Stimulated activated CD8-positive, alpha-beta memory T cell treated with anti-CD3 and anti-CD28 coated beads, Interleukin-7, amount 100 ng/mL, for 24 hours (primary cell): ENCODE data around the gene ANKRD36C.
"Not testable (repeated sequence)": the region's sequence is repeated elsewhere in the genome, so short reads cannot be mapped to it uniquely, and the experiment has no call there.

Experiments
- DNase-seq: peaks from one replicate; pipeline ENCODE4 v3.0.0-alpha.2; 2020; ENCODE audit warnings: low read depth

The ANKRD36C gene

DNA sequence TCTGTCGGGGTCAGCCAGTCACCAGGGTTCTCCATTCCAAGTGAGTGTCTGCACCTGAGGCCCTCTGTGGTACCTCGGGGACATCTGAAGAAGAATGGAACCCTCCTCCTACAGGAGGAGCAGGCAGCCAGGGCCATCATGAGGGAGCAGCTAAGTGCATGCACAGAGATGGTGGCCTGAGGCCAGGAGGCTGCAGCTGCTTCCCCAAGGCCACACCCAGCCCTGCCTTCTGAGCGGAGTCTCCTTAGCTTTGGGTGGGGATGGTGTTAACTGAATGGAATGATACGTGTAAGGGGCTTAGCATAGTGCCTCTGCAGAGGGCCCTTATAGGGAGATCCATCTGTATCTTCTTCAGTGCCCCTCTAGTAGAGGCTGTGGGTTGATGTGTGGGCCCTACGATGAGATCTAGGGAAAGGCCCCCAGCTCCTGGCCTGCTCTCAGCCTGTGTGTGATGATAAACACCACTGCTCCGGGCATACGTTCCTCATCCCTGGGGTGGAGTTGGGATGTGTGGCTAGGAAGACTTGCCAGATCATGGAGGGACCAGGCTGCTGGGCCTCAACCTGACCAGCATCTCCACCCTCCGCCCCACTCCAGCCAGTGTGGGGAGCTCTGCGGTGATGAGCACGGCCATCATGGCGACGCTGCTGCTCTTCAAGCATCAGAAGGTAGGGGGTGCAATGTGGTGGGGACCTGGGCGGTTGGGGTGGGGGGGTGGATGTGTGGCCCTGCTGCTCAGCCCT, 192.3 kb downstream of the ANKRD36C start:
- DNase-seq = not testable (repeated sequence)

DNA sequence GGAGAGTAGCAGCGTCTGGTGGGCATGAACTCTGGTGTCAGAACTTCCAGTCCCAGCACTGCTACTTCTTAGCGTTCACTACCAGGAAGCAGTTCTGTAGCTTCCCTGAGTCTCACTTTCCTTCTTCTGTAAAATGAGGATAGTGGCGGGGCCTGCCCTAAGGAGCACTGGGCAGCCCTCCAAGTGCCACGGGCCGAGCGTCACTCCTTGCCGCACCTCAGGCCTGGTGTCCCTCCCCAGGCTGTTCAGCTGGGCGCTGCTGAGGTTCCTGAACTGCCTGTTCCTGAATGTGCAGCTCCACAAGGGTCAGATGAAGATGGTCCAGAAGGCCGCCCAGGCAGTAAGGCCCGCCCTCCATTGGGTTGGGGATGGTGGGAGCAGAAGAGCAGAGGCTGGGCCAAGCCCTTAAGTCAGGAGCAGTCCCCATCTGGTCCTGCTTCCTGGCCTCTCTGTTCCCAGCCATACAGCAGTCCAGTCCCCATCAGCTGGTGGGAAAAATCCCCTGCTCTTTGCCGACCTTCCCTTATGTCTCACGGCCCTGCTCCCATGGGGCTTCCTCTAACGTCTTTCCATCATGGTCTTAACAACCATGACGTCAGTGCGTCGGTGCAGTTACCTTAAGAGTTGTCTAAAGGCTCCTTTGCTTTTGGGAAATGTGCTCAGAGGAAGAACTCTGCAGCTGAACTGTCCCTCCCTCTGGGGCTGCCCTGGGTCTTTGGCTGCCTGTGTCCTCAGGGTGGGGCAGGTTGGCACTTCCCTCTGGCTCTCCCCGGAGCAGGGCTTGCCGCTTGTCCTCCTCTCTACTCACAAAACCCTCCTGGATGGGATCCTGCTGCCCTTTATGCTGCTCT, 195.2 kb downstream of the ANKRD36C start:
- not testable (repeated sequence) for DNase-seq

DNA sequence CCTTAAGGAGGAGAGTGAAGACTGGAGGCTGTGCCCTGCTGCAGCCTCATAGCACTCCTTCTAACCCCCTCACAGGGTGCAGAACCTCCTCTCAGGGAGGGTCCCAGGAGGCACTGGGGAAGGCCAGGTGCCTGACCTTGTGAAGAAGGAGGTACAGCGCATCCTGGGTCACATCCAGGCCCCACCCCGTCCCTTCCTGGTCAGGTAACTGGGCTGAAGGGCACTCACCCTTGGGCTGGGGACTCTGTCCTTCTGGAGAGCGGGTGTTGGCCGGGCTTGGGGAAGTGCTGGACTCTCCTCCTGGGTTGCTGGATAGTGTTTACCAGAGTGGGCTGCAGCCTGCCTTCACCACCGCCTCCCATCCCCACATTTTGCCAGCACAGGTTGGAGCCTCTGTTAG, 197.7 kb downstream of the ANKRD36C start:
- not testable (repeated sequence) for DNase-seq

DNA sequence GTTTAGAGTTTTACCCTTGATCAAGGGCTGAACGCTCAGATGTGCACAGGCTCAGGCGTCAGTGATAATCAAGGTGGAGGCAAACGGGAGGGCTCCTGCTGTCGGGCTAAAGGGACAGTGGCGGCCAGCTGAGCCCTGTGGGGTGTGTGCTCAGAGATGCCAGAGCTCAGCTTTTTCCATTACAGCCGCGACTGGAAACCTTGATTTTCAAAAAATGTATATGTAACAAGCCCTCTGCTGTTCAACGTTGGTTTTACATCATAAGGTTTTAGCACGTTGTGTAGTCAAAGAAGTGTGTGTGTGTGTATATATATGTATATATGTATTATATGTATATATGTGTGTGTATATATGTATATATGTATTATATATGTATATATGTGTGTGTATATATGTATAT, 201.4 kb downstream of the ANKRD36C start:
- DNase-seq = not testable (repeated sequence)

DNA sequence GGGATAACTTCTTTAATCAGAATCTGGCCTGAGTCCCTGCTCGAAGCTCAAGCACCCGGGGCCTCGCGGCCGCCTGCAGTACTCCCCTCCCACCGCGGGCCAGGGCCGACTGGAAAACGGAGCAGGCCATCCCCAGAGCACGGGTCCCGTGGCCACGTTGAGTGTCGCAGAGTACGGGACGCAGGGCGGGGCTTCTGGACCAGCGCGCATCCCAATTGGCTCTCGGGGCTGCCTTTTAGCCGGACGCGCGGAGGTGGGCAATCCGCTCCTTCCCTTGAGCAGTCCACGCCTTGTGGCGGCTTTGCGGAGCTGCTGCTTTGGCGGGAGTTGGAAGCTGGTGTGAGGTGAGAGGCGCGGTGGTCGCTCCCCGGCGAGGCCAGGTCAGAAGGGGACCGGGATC, 202.2 kb downstream of the ANKRD36C start:
- DNase-seq = not testable (repeated sequence)

DNA sequence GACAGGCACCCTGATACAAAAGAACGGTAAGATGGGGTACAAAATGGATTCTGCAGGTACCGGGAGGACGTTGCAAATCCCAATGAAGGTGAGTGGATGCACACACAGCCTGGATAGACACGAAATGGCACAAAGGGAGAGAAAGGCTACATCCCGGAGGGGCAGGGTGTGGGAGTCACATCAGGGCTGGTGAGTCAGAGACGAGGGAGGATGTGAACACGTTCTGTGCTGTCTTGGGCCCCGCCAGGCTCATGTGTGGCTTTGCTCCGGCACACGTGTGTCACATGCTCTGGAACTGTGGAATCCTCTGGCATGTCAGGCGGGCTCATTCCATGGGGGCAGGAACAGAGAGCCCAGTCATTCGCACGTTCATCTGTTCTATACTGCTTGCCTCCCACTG, 203.0 kb downstream of the ANKRD36C start:
- DNase-seq = not testable (repeated sequence)
